ENCODE measurements around the gene PLPP7. TPM values are rescaled to one million over a fixed set of nuclear protein-coding genes. Genes with fewer than 3 reads are reported as not detected.

PLPP7 gene
- total and polyA plus RNA-seq, 4 donors: 0.18 to 0.59 (median 0.51) TPM; not detected in 1

DNA sequence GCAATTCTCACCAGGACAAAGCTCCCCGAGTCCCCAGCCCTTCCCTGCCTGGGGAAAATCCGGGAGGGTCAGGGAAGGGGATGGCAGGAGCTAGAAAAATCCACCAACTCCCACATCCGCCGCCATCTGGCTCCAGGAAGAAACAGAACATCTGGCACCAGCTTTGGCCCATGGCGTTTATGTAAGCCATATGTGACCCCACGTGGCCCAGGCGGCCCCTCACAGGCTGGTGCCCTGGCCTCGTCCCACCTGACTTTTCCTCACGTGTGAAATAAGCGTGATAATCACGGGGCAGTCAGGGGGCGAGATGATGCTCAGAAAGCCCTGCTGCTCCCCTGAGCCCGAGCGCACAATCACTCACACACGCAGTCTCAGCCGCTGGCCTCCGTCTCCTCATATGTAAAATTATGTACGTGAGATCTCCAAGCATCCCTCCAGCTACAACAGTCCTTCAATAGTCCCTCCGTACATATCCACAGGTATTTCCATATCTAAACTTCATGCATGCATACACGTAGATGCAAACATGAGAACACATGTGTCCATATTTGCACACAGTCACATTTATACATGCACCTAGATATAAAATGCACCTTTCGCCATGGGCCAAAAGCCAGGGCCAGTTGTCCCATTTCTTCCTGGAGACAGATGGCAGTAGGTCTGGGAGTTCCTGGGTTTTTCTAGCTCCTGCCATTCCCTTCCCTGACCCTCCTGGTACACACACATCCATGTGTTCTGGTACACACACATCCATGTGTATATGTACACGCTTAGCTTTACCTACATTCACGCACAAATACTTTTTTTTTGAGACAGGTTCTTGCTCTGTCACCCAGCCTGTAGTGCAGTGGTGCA lies 28.9 kb downstream of the PLPP7 start:
- no peak overlapping the region for H3K27ac ChIP-seq (ENCODE audit: low read depth in 1 of 2, low read length in 2 of 2)
- no peak overlapping the region for H3K9ac ChIP-seq (ENCODE audit: low read depth in 1 of 2, low read length in 2 of 2)
- no peak overlapping the region for H3K4me3 ChIP-seq (ENCODE audit: low read depth in 1 of 3, low read length in 3 of 3)
- no peak for DNase-seq (ENCODE audit: low spot score)
- TF ChIP-seq FOXA1 (IDR thresholded peaks at IDR 0.05) (no peak), HNF4G (IDR thresholded peaks at IDR 0.05) (no peak)
- no peaks in the 10 kb centered on the region for H3K27me3 ChIP-seq (ENCODE audit: control insufficient read depth in 4 of 4, insufficient read depth in 4 of 4, low read length in 3 of 4)
- H3K36me3 ChIP-seq (ENCODE audit: control insufficient read depth in 4 of 4, insufficient read depth in 3 of 4, low read depth in 1 of 4, low read length in 3 of 4): no peaks in the 10 kb centered on the region
- H3K9me3 ChIP-seq (ENCODE audit: control insufficient read depth in 4 of 4, low read length in 3 of 4): no peaks in the 10 kb centered on the region
- no peaks in the 10 kb centered on the region for H3K4me1 ChIP-seq (ENCODE audit: control insufficient read depth in 4 of 4, insufficient read depth in 4 of 4, low read length in 3 of 4)
- WGBS: 93% methylated on average over 23 of the region's 23 CpGs

DNA sequence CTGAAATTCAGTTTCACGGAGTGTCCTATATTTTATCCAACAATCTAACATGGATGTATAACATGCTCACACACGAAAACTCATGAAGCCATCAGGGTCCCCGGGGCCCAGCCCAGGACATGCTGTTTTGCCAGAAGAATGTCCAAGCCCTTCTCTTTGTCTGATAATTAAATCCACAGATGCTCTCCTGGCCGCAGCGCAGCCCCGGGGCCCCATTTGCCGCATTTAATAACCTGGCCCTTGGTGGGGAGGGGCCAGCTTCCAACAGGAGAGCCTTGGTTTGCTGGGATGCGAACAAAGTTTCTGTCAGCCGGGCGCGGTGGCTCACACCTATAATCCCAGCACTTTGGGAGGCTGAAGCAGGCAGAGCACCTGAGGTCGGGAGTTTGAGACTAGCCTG lies 30.0 kb downstream of the PLPP7 start:
- Histone ChIP-seq H3K27ac (ENCODE audit: low read depth in 1 of 2, low read length in 2 of 2) (no peak overlapping the region), H3K4me1 (ENCODE audit: control insufficient read depth in 4 of 4, insufficient read depth in 4 of 4, low read length in 3 of 4) (no peaks in the 10 kb centered on the region), H3K9me3 (ENCODE audit: control insufficient read depth in 4 of 4, low read length in 3 of 4) (no peaks in the 10 kb centered on the region), H3K9ac (ENCODE audit: low read depth in 1 of 2, low read length in 2 of 2) (no peak overlapping the region), H3K36me3 (ENCODE audit: control insufficient read depth in 4 of 4, insufficient read depth in 3 of 4, low read depth in 1 of 4, low read length in 3 of 4) (no peaks in the 10 kb centered on the region), H3K27me3 (ENCODE audit: control insufficient read depth in 4 of 4, insufficient read depth in 4 of 4, low read length in 3 of 4) (no peaks in the 10 kb centered on the region), H3K4me3 (ENCODE audit: low read depth in 1 of 3, low read length in 3 of 3) (no peak overlapping the region)
- no peak for DNase-seq (ENCODE audit: low spot score)
- TF ChIP-seq NR2F2 (IDR thresholded peaks at IDR 0.05) (no peak), YY1 (IDR thresholded peaks at IDR 0.05) (no peak), JUND (IDR thresholded peaks at IDR 0.05) (no peak), FOXA2 (IDR thresholded peaks at IDR 0.05) (no peak), HNF4A (conservative IDR thresholded peaks at IDR 0.05) (no peak), FOXA1 (IDR thresholded peaks at IDR 0.05) (no peak), RXRA (IDR thresholded peaks at IDR 0.05) (no peak), HNF4G (IDR thresholded peaks at IDR 0.05) (no peak), RAD21 (IDR thresholded peaks at IDR 0.05) (no peak), SP1 (IDR thresholded peaks at IDR 0.05) (no peak), TAF1 (conservative IDR thresholded peaks at IDR 0.05) (no peak)
- TF ChIP-seq, protein P1, sequence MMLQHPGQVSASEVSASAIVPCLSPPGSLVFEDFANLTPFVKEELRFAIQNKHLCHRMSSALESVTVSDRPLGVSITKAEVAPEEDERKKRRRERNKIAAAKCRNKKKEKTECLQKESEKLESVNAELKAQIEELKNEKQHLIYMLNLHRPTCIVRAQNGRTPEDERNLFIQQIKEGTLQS (IDR thresholded peaks at IDR 0.05): no peak
- TF ChIP-seq, protein P2, sequence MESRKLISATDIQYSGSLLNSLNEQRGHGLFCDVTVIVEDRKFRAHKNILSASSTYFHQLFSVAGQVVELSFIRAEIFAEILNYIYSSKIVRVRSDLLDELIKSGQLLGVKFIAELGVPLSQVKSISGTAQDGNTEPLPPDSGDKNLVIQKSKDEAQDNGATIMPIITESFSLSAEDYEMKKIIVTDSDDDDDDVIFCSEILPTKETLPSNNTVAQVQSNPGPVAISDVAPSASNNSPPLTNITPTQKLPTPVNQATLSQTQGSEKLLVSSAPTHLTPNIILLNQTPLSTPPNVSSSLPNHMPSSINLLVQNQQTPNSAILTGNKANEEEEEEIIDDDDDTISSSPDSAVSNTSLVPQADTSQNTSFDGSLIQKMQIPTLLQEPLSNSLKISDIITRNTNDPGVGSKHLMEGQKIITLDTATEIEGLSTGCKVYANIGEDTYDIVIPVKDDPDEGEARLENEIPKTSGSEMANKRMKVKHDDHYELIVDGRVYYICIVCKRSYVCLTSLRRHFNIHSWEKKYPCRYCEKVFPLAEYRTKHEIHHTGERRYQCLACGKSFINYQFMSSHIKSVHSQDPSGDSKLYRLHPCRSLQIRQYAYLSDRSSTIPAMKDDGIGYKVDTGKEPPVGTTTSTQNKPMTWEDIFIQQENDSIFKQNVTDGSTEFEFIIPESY (IDR thresholded peaks at IDR 0.05): no peak
- TF ChIP-seq, protein P3, sequence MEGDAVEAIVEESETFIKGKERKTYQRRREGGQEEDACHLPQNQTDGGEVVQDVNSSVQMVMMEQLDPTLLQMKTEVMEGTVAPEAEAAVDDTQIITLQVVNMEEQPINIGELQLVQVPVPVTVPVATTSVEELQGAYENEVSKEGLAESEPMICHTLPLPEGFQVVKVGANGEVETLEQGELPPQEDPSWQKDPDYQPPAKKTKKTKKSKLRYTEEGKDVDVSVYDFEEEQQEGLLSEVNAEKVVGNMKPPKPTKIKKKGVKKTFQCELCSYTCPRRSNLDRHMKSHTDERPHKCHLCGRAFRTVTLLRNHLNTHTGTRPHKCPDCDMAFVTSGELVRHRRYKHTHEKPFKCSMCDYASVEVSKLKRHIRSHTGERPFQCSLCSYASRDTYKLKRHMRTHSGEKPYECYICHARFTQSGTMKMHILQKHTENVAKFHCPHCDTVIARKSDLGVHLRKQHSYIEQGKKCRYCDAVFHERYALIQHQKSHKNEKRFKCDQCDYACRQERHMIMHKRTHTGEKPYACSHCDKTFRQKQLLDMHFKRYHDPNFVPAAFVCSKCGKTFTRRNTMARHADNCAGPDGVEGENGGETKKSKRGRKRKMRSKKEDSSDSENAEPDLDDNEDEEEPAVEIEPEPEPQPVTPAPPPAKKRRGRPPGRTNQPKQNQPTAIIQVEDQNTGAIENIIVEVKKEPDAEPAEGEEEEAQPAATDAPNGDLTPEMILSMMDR (IDR thresholded peaks at IDR 0.05; ENCODE audit: low read depth, low read length, missing input control): no peak
- TF ChIP-seq, protein P4, sequence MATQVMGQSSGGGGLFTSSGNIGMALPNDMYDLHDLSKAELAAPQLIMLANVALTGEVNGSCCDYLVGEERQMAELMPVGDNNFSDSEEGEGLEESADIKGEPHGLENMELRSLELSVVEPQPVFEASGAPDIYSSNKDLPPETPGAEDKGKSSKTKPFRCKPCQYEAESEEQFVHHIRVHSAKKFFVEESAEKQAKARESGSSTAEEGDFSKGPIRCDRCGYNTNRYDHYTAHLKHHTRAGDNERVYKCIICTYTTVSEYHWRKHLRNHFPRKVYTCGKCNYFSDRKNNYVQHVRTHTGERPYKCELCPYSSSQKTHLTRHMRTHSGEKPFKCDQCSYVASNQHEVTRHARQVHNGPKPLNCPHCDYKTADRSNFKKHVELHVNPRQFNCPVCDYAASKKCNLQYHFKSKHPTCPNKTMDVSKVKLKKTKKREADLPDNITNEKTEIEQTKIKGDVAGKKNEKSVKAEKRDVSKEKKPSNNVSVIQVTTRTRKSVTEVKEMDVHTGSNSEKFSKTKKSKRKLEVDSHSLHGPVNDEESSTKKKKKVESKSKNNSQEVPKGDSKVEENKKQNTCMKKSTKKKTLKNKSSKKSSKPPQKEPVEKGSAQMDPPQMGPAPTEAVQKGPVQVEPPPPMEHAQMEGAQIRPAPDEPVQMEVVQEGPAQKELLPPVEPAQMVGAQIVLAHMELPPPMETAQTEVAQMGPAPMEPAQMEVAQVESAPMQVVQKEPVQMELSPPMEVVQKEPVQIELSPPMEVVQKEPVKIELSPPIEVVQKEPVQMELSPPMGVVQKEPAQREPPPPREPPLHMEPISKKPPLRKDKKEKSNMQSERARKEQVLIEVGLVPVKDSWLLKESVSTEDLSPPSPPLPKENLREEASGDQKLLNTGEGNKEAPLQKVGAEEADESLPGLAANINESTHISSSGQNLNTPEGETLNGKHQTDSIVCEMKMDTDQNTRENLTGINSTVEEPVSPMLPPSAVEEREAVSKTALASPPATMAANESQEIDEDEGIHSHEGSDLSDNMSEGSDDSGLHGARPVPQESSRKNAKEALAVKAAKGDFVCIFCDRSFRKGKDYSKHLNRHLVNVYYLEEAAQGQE (IDR thresholded peaks at IDR 0.05): no peak
- TF ChIP-seq, protein P5, sequence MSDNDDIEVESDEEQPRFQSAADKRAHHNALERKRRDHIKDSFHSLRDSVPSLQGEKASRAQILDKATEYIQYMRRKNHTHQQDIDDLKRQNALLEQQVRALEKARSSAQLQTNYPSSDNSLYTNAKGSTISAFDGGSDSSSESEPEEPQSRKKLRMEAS (IDR thresholded peaks at IDR 0.05): no peak
- 88% methylated on average over 12 of the region's 12 CpGs for WGBS

All from liver (tissue), 9 donors.